Measurements from ENCODE around the gene ARSA.
"Not testable (repeated sequence)": the region's sequence is repeated elsewhere in the genome, so short reads cannot be mapped to it uniquely, and the experiment has no call there.

ARSA gene

DNA sequence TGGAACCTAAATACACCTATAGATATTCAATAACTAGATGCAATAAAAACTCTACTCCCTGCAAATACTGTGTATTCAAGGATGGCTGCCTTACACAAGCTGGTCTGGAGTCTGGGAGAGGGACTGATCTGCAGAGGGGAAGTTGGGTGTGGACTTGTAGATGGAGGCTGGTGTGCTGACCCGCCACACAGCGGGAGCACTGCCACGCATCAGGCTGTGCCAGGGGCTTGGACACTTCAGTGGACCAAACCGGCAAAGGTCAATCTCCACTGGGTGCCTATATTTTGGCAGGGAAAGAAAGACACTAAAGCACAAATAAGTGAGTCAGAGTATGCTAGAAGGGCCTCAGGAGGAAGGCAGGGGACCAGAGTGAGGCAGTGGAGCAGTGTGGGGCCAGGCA lies 42.6 kb upstream of the ARSA start:
- no peak for DNase-seq (ENCODE audit: low read depth)
- H3K4me3 ChIP-seq (ENCODE audit: low read depth, low read length), result no peak overlapping the region
- in situ Hi-C loops (cut with HindIII; ENCODE audit: low sequenced_read_pairs), result no loop called here
- TF ChIP-seq CTCF (IDR thresholded peaks at IDR 0.05; ENCODE audit: low read depth, low read length, missing control alignments), result no peak

- no peak for DNase-seq (ENCODE audit: low read depth)
- in situ Hi-C loops (cut with HindIII; ENCODE audit: low sequenced_read_pairs), result no loop called here
- H3K4me3 ChIP-seq (ENCODE audit: low read depth, low read length), result no peak overlapping the region
- no peak for TF ChIP-seq CTCF (IDR thresholded peaks at IDR 0.05; ENCODE audit: low read depth, low read length, missing control alignments)
Observed at GRCh38 chr22:50665738-50666137, 37.8 kb upstream of the ARSA start.

GRCh38 chr22:50665212-50665611 lies 37.3 kb upstream of the ARSA start:
- DNase-seq (ENCODE audit: low read depth), result no peak
- no peak overlapping the region for H3K4me3 ChIP-seq (ENCODE audit: low read depth, low read length)
- in situ Hi-C loops (cut with HindIII; ENCODE audit: low sequenced_read_pairs), result no loop called here
- TF ChIP-seq CTCF (IDR thresholded peaks at IDR 0.05; ENCODE audit: low read depth, low read length, missing control alignments), result no peak

- TF ChIP-seq CTCF (IDR thresholded peaks at IDR 0.05; ENCODE audit: low read depth, low read length, missing control alignments), result no peak
- in situ Hi-C loops (cut with HindIII; ENCODE audit: low sequenced_read_pairs), result no loop called here
- DNase-seq (ENCODE audit: low read depth), result no peak
- H3K4me3 ChIP-seq (ENCODE audit: low read depth, low read length), result no peak overlapping the region
Observed at GRCh38 chr22:50660306-50660705, 32.4 kb upstream of the ARSA start.

DNA sequence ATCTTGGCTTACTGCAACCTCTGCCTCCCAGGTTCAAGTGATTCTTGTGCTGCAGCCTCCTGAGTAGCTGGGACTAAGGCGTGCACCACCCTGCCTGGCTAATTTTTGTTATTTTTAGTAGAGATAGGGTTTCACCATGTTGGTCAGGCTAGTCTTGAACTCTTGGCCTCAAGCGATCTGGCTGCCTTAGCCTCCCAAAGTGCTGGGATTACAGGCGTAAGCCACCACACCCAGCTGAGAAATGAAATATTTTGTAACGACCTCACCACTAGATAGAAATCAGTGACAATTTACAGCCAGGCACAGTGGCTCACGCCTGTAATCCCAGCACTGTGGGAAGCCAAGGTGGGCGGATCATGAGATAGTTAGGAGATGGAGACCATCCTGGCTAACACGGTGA lies 31.8 kb upstream of the ARSA start:
- DNase-seq (ENCODE audit: low read depth); in situ Hi-C loops (cut with HindIII; ENCODE audit: low sequenced_read_pairs); H3K4me3 ChIP-seq (ENCODE audit: low read depth, low read length): not testable (repeated sequence)

- DNase-seq (ENCODE audit: low read depth), result no peak
- in situ Hi-C loops (cut with HindIII; ENCODE audit: low sequenced_read_pairs), result no loop called here
- TF ChIP-seq CTCF (IDR thresholded peaks at IDR 0.05; ENCODE audit: low read depth, low read length, missing control alignments), result no peak
- H3K4me3 ChIP-seq (ENCODE audit: low read depth, low read length), result no peak overlapping the region
Observed at GRCh38 chr22:50657925-50658324, 30.0 kb upstream of the ARSA start.

DNA sequence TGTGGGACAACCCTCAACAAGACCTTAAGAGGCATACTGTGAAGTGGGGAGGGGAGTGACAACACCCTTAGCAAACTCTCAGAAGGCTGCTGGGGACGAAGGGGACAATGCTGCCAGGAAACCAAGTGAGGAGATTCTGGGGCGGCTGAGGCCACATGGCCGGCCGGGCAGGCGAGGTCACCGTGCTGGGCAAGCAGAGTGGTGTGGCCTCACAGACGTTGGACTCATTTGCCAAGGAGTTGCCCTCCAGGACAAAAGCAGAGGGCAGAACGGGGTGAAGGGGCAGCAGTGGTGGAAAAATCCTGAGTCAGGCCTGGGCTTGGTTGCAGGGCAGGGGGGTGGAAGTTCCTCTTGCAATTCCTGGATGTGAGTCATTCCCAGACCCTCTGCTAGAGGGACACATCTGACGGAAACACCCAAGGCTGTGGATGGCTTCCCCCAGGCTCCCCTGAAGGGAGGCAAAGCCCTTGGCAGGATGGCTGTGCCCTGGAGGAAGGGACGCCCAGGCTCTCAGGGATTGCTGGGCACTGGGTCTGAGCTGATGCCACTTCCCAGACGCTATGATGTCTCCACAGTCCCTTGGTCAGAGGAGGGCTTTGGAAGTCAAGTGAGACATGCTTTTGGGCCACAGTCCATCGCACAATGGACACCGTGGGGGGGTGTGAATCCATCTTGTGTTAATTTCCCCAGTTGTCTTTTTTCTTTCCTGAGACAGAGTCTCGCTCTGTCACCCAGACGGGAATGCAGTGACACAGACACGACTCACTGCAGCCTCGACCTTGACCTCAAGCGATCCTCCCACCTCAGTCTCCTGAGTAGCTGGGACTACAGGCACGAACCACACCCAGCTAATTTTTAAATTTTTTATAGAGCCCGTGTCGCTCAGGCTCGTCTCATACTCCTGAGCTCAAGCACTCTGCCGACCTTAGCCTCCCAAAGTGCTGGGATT lies 28.4 kb upstream of the ARSA start:
- no peak for DNase-seq (ENCODE audit: low read depth)
- TF ChIP-seq CTCF (IDR thresholded peaks at IDR 0.05; ENCODE audit: low read depth, low read length, missing control alignments), result no peak
- no peak overlapping the region for H3K4me3 ChIP-seq (ENCODE audit: low read depth, low read length)
- in situ Hi-C loops (cut with HindIII; ENCODE audit: low sequenced_read_pairs), result no loop called here

DNA sequence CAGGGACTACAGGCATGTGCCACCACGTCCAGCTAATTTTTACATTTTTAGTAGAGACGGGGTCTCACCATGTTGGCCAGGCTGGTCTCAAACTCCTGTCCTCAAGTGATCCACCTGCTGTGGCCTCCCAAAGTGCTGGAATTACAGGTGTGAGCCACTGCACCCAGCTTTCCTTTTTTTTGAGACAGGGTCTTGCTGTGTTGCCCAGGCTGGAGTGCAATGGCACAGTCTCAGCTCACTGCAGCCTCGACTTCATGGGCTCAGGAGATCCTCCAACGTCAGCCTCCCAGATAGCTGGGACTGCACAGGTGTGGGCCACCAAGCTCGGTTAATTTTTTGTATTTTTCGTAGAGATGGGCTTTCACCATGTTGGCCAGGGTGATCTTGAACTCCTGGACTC lies 26.7 kb upstream of the ARSA start:
- DNase-seq (ENCODE audit: low read depth); H3K4me3 ChIP-seq (ENCODE audit: low read depth, low read length); in situ Hi-C loops (cut with HindIII; ENCODE audit: low sequenced_read_pairs): not testable (repeated sequence)

All from astrocyte of the cerebellum (primary cell).